ENCODE data around the gene IP6K3.

GRCh38 chr6:33740204-33740608 is 6.5 kb downstream of the IP6K3 start:
- TF ChIP-seq CTCF (IDR thresholded peaks at IDR 0.05): no peak
- TF ChIP-seq POLR2A (IDR thresholded peaks at IDR 0.05): no peak
